Activated T-cell treated with anti-CD3 and anti-CD28 coated beads, Interleukin-2, amount 50 U/mL, for 24 hours (primary cell): ENCODE measurements around the gene COX4I2.

Experiments used
- DNase-seq: peaks from one replicate; pipeline ENCODE4 v3.0.0-alpha.2; 2020
- H3K27ac Mint-ChIP-seq: 2 replicates; pipeline ENCODE4 v1.8.0; 2020; ENCODE audit warnings: mild to moderate bottlenecking, mixed read lengths
- H3K27me3 Mint-ChIP-seq: 2 replicates; pipeline ENCODE4 v1.8.0; 2020; ENCODE audit warnings: mixed read lengths
- H3K36me3 Mint-ChIP-seq: 2 replicates; pipeline ENCODE4 v1.8.0; 2020; ENCODE audit warnings: low read depth, mixed read lengths
- H3K4me1 Mint-ChIP-seq: 2 replicates; pipeline ENCODE4 v1.8.0; 2020; ENCODE audit warnings: low read depth, mixed read lengths
- H3K4me3 Mint-ChIP-seq: 2 replicates; pipeline ENCODE4 v1.8.0; 2020; ENCODE audit warnings: mild to moderate bottlenecking, moderate library complexity, mixed read lengths
- H3K9me3 Mint-ChIP-seq: 2 replicates; pipeline ENCODE4 v1.8.0; 2020; ENCODE audit warnings: mixed read lengths

COX4I2 gene

DNA sequence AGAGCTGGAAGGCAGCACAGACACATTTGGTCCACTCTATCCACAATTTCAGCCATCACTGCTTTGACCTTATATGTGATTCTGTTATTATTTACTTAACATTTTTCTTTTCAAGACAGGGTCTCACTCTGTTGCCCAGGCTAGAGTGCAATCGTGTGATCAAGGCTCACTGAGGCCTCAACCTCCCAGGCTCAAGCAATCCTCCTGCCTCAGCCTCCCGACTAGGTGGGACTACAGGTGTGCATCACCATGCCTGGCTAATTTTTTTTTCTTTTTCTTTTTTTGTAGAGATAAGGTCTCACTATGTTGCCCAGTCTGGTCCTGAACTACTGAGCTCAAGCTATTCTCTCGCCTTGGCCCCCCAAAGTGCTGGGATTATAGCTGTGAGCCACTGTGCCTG is 44.6 kb downstream of the COX4I2 start:
- peak overlapping the region; percentile 86 for H3K27ac Mint-ChIP-seq
- peaks cover 99% of the 10 kb centered on the region for H3K36me3 Mint-ChIP-seq

DNA sequence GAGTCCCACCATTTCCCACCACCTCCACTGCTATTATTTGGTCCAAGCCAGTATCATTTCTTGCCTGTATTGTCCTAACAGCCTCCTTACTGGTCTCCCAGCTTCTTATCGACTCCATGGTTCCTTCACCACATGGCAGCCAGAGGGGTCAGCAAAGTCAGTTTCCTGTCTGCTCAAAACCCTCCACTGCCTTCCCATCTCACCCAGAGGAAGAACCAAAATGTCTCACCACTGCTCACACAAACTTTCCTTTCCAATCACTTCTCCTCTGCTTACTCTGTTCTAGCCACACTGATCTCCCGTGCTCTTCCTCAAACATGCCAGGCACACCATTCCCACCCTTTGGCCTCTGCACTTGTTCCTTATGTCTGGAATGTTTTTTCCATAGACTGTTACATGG is 45.2 kb downstream of the COX4I2 start:
- H3K27ac Mint-ChIP-seq: peak overlapping the region; percentile 77
- peaks cover 99% of the 10 kb centered on the region for H3K36me3 Mint-ChIP-seq
- no peak overlapping the region for H3K4me3 Mint-ChIP-seq
- no peaks in the 10 kb centered on the region for H3K9me3 Mint-ChIP-seq
- no peaks in the 10 kb centered on the region for H3K27me3 Mint-ChIP-seq
- no peak for DNase-seq
- peaks cover 87% of the 10 kb centered on the region for H3K4me1 Mint-ChIP-seq

More for the DNA sequence above, 44.6 kb downstream of the COX4I2 start:
- no peaks in the 10 kb centered on the region for H3K27me3 Mint-ChIP-seq
- DNase-seq: no peak
- H3K4me1 Mint-ChIP-seq: peaks cover 90% of the 10 kb centered on the region
- no peak overlapping the region for H3K4me3 Mint-ChIP-seq
- H3K9me3 Mint-ChIP-seq: no peaks in the 10 kb centered on the region

- Mint-ChIP-seq H3K36me3 (peaks cover 98% of the 10 kb centered on the region), H3K4me3 (no peak overlapping the region), H3K4me1 (peaks cover 79% of the 10 kb centered on the region), H3K9me3 (no peaks in the 10 kb centered on the region), H3K27ac (peak overlapping the region; percentile 88), H3K27me3 (no peaks in the 10 kb centered on the region)
- DNase-seq: no peak
Measured at GRCh38 chr20:31684153-31685015, 46.7 kb downstream of the COX4I2 start.

GRCh38 chr20:31685853-31686643 is 48.3 kb downstream of the COX4I2 start:
- peak overlapping the region; percentile 88 for H3K27ac Mint-ChIP-seq
- no peak overlapping the region for H3K4me3 Mint-ChIP-seq
- DNase-seq: no peak
- H3K9me3 Mint-ChIP-seq: no peaks in the 10 kb centered on the region
- H3K4me1 Mint-ChIP-seq: peaks cover 69% of the 10 kb centered on the region
- H3K27me3 Mint-ChIP-seq: no peaks in the 10 kb centered on the region
- H3K36me3 Mint-ChIP-seq: peaks cover 95% of the 10 kb centered on the region

DNA sequence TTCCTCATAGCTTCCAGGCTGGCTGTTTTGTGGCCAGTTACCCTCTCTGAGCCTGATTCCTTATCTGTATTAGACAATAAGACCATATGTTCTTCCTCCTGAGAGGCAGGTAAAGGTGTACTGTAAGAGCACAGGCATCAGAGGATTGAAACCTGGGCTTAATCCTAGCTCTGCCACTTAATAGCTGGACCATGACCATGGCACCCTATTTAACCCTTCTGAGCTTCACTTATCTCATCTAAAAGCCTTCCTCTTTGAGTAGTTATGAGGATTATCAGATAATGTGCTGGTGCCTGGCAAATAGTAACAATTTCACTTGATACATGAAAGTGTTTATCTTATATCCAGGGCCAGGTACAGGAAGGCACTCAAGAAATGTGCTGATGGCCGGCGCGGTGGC is 50.1 kb downstream of the COX4I2 start:
- H3K27ac Mint-ChIP-seq: peak overlapping the region; percentile 50
- H3K4me3 Mint-ChIP-seq: no peak overlapping the region
- H3K27me3 Mint-ChIP-seq: no peaks in the 10 kb centered on the region
- H3K36me3 Mint-ChIP-seq: peaks cover 96% of the 10 kb centered on the region
- peaks cover 71% of the 10 kb centered on the region for H3K4me1 Mint-ChIP-seq
- H3K9me3 Mint-ChIP-seq: no peaks in the 10 kb centered on the region
- no peak for DNase-seq

GRCh38 chr20:31689141-31689540 is 51.4 kb downstream of the COX4I2 start:
- no peak for DNase-seq
- Mint-ChIP-seq H3K4me1 (peaks cover 69% of the 10 kb centered on the region), H3K27ac (peak overlapping the region; percentile 72), H3K27me3 (no peaks in the 10 kb centered on the region), H3K36me3 (peaks cover 93% of the 10 kb centered on the region), H3K9me3 (no peaks in the 10 kb centered on the region), H3K4me3 (no peak overlapping the region)

GRCh38 chr20:31690124-31690666 is 52.5 kb downstream of the COX4I2 start:
- no peak for DNase-seq
- H3K27ac Mint-ChIP-seq: peak overlapping the region; percentile 41
- H3K4me3 Mint-ChIP-seq: no peak overlapping the region
- peaks cover 70% of the 10 kb centered on the region for H3K4me1 Mint-ChIP-seq
- H3K36me3 Mint-ChIP-seq: peaks cover 93% of the 10 kb centered on the region
- no peaks in the 10 kb centered on the region for H3K9me3 Mint-ChIP-seq
- no peaks in the 10 kb centered on the region for H3K27me3 Mint-ChIP-seq

GRCh38 chr20:31691646-31692275 is 54.0 kb downstream of the COX4I2 start:
- peak overlapping the region; percentile 83 for H3K27ac Mint-ChIP-seq
- DNase-seq: no peak
- H3K36me3 Mint-ChIP-seq: peaks cover 93% of the 10 kb centered on the region
- H3K27me3 Mint-ChIP-seq: no peaks in the 10 kb centered on the region
- H3K4me1 Mint-ChIP-seq: peaks cover 67% of the 10 kb centered on the region
- no peaks in the 10 kb centered on the region for H3K9me3 Mint-ChIP-seq
- no peak overlapping the region for H3K4me3 Mint-ChIP-seq

DNA sequence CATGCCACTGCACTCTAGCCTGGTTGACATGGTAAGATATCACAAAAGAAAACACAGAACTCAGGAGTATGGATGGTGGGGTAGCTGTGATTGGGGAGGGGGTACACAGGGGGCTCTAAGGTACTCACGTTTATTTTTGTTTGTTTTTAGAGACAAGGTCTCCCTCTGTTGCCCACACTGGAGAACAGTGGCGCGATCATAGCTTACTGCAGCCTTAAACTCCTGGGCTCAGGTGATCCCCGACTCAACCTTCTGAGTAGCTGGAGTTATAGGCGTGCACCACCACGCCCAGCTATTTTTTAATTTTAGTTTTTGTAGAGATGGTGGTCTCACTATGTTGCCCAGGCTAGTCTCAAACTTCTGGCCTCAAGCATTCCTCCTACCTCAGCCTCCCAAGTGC is 55.7 kb downstream of the COX4I2 start:
- H3K4me3 Mint-ChIP-seq: no peak overlapping the region
- H3K27me3 Mint-ChIP-seq: no peaks in the 10 kb centered on the region
- no peaks in the 10 kb centered on the region for H3K9me3 Mint-ChIP-seq
- peak overlapping the region; percentile 68 for H3K27ac Mint-ChIP-seq
- peaks cover 93% of the 10 kb centered on the region for H3K36me3 Mint-ChIP-seq
- H3K4me1 Mint-ChIP-seq: peaks cover 67% of the 10 kb centered on the region
- no peak for DNase-seq

GRCh38 chr20:31693987-31694661 is 56.4 kb downstream of the COX4I2 start:
- Mint-ChIP-seq H3K9me3 (no peaks in the 10 kb centered on the region), H3K36me3 (peaks cover 94% of the 10 kb centered on the region), H3K27me3 (no peaks in the 10 kb centered on the region), H3K27ac (peak overlapping the region; percentile 63), H3K4me1 (peaks cover 68% of the 10 kb centered on the region), H3K4me3 (no peak overlapping the region)
- no peak for DNase-seq
